GM12891 (cell line): ENCODE measurements around the gene ZCCHC17.
A peak's percentile ranks its signal among the peaks of the same experiment; 100 is the strongest.

ENCODE experiments used
- DNase-seq: peaks from one replicate; pipeline ENCODE4 v3.0.0; 2011; ENCODE audit warnings: low spot score; ENCODE audit not compliant: insufficient read length
- FAIRE-seq: peaks from 2 replicates; lab custom pipeline; 2011; peaks lifted over from hg19 to GRCh38; lab: Jason Lieb, UNC
- PAX5 ChIP-seq: IDR thresholded peaks from 2 replicates; pipeline ENCODE4 v1.6.1; 2011; ENCODE audit warnings: low read length, moderate library complexity, mild to moderate bottlenecking; ENCODE audit not compliant: insufficient read depth, severe bottlenecking
- POLR2A ChIP-seq: IDR thresholded peaks from 2 replicates; pipeline ENCODE4 v1.6.1; 2011; ENCODE audit warnings: low read depth, low read length, control low read depth
- POLR2AphosphoS5 ChIP-seq: IDR thresholded peaks from 2 replicates; pipeline ENCODE4 v1.6.1; 2011; ENCODE audit warnings: low read depth, low read length, control low read depth
- POU2F2 ChIP-seq: IDR thresholded peaks from 2 replicates; pipeline ENCODE4 v1.6.1; 2011; ENCODE audit warnings: low read depth, mild to moderate bottlenecking, control low read depth, low read length, moderate library complexity
- SPI1 ChIP-seq: IDR thresholded peaks from 2 replicates; pipeline ENCODE4 v1.6.1; 2011; ENCODE audit warnings: low read depth, low read length, control low read depth
- TAF1 ChIP-seq: IDR thresholded peaks from 2 replicates; pipeline ENCODE4 v1.6.1; 2011; ENCODE audit warnings: low read depth, low read length, control low read depth

ZCCHC17 gene

DNA sequence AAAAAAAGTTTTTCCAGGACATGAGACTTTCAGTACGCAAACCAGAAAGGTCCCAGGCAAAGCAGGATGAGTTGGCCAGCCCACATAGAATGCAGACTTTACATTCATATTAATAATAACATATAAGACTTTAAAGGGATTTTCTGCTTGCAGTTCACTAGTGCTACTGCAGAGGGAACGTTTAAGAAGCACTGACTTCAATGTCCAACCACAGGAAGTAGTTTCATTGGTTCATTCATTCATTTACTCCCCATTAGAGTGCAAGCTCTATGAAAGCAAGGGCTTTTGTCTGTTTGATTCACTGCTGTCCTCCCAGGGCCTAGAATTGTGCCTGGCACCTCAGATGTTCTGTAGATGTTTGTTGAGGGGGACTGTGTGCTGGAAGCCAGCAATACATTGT, 104.4 kb downstream of the ZCCHC17 start:
- TF ChIP-seq TAF1 (no peak), POU2F2 (no peak), POLR2A (no peak), PAX5 (no peak), POLR2AphosphoS5 (no peak), SPI1 (no peak)
- FAIRE-seq (no peak), DNase-seq (no peak)

DNA sequence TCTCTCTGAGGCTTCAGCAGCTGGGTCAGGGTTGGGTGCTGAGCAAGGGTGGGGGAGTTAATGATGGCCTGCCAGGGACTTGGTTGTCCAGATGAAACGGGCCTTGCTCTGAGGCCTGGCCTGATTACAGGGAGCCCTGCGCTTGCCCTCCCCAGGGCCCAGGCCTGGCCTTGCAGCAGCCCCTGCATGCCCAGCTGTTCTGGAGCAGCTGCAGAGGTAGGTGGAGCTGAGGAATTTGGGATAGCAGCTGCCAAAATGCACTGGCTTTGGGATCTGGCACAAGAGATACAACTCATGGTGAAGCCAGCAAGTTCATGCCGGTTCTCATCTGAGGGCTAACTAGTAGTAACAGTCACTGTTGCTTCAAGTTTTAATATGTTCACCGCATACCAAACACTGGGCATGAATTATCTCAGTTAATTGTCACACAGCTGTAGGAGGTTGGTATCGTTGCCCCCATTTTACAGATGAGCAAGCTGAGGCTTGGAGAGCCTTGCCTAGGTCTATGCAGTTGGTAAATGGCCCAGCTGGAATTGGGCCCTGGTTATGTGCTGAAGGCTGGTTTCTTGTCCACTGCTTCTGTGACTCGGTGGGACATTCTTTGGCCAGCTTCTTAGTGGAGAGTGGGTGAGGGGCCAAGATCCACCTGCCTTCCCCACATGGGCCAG, 108.9 kb downstream of the ZCCHC17 start:
- FAIRE-seq = no peak
- no peak for DNase-seq
- TF ChIP-seq POU2F2 (no peak), POLR2AphosphoS5 (no peak), PAX5 (no peak), SPI1 (no peak), TAF1 (no peak), POLR2A (no peak)

DNA sequence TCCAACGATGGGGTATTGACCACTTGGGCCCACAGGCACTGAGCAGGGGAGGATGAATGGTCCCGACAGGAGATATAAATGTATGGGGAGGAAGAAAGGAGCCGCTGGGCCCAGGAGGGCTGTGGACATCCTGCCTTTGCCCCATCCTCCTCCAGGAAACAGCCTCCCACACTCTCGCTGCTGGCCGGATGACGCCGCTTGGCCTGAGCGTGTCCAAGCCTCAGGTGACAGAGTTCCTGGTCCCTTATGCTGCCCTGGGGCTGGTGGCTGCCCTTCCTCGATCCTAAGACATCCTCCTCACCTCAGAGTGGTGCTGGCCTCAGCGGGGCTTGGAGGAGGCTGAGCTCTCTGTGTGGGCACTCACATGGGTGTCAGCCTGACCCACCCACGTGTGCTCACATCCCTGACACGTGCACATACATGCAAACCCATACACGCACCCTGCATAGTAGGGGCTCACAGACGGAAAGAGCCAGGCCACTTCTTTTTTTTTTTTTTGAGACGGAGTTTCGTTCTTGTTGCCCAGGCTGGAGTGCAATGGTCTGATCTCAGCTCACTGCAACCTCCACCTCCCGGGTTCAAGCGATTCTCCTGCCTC, 110.3 kb downstream of the ZCCHC17 start:
- no peak for FAIRE-seq
- no peak for TF ChIP-seq POU2F2
- TF ChIP-seq TAF1 = no peak
- no peak for TF ChIP-seq POLR2A
- no peak for TF ChIP-seq PAX5
- no peak for TF ChIP-seq SPI1

DNA sequence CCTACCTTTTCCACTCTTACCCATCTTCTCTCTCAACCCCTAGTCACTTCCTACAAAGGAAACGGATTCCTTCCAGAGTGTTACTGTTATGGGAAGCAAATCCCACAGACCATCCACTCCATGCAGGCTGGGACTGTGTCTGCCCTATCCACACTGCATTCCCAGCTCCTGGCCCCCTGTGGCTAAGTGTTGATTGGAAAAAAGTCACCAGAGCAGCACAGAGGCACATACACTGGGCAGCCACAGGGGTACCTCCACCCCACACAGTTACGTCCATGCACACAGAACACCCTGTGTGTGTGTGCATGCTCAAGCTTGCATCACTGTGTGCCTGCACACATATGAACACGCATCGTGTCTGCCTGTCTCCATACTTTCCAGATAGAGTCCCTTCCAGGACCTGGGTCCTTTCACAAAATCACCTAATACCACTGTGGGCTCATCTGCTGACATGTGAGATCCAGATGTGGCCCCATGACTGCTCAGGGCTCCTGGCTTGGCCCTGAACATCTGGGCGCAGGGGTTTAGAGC, 112.0 kb downstream of the ZCCHC17 start:
- FAIRE-seq = no peak
- no peak for DNase-seq
- no peak for TF ChIP-seq POLR2AphosphoS5
- no peak for TF ChIP-seq SPI1
- no peak for TF ChIP-seq PAX5
- TF ChIP-seq POLR2A = no peak
- no peak for TF ChIP-seq POU2F2
- no peak for TF ChIP-seq TAF1

More for the DNA sequence above, 110.3 kb downstream of the ZCCHC17 start:
- DNase-seq = no peak

DNA sequence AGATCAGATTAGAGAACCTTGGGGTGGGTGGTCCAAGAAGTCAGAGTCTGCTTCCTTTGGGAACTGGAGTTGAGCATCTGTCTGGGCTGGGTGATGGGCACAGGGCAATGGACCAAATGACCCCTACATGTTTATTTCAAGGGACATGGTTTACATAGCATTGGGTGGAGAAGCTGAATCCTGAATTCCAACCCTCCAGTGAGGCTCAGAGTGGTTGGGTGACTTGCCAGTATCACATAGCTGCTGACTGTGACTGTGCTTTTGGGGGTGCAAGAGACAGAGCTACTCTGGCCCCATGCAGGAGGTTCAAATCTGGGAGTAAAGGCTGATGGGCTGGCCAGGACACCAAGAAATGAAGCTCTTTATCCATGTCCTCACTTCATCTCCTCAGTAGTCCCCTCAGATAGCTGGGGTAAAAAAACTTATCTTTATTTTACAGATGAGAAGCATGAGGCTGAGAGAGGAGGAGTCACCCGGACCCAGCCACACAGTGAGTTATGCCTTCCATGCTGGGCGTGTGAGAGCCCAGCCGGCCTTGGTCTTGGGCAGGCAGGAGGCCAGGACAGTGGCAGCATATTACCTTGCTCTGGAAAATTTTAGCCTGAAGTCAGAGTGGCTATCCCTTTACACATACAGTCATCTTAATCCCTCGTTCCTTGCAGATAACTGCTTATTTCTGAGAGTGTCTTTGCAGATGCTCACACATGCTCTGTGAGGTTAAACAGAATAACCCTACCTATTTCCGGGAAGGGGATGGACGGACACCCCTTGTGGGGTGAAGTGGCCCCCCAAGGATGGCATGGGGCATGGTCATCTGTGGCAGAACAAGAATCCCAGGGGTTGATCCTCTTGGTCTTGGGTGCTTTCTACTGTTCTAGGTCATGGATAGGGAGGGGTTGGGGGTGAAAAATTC, 113.4 kb downstream of the ZCCHC17 start:
- FAIRE-seq (no peak), DNase-seq (no peak)
- TF ChIP-seq POLR2AphosphoS5 = no peak
- TF ChIP-seq POLR2A = no peak
- TF ChIP-seq TAF1 = no peak
- TF ChIP-seq POU2F2 = no peak
- no peak for TF ChIP-seq SPI1
- TF ChIP-seq PAX5 = no peak

DNA sequence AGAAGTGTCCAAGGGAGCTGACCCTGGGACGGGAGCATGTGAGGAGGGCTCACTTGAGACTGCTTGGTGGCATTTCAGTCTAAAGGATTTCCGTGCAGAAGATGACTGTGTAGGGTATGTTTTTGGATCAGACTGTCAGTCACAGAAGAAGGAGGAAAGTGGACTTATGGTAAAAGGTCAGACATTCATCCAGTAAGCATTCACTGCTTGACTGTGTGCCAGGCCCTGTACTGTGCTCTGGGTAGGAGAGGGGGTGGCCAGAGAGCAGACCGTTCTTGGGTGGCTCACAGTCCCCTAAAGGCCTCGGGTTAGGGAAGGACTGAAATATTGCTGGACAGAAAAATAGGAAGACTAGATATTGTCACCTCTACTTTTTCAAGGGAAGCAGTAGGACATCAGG, 114.0 kb downstream of the ZCCHC17 start:
- FAIRE-seq (no peak), DNase-seq (no peak)
- TF ChIP-seq TAF1 (no peak), POLR2A (no peak), SPI1 (no peak), POLR2AphosphoS5 (no peak), POU2F2 (no peak), PAX5 (no peak)

DNA sequence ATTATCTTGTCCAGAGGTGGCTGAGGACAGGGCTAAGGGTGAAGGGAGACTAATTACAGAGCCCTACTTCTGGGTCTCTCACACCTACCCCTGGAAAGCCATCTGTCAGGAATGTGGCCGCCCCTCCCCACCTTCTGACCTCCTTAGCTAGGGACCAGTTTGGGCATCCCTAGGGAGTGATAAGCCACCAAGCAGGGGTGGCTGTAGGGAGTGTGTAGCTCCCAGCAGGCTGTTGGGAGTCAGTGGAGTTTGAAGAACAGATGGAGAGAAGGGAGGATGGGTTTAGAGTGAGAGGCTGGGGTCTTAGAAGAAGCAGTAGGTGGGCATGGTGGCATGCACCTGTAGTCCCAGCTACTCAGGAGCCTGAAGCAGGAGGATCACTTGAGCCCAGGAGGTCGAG, 115.4 kb downstream of the ZCCHC17 start:
- no peak for FAIRE-seq
- DNase-seq = no peak
- TF ChIP-seq POU2F2 = no peak
- no peak for TF ChIP-seq POLR2AphosphoS5
- no peak for TF ChIP-seq POLR2A
- TF ChIP-seq TAF1 = no peak
- no peak for TF ChIP-seq PAX5
- TF ChIP-seq SPI1 = no peak

DNA sequence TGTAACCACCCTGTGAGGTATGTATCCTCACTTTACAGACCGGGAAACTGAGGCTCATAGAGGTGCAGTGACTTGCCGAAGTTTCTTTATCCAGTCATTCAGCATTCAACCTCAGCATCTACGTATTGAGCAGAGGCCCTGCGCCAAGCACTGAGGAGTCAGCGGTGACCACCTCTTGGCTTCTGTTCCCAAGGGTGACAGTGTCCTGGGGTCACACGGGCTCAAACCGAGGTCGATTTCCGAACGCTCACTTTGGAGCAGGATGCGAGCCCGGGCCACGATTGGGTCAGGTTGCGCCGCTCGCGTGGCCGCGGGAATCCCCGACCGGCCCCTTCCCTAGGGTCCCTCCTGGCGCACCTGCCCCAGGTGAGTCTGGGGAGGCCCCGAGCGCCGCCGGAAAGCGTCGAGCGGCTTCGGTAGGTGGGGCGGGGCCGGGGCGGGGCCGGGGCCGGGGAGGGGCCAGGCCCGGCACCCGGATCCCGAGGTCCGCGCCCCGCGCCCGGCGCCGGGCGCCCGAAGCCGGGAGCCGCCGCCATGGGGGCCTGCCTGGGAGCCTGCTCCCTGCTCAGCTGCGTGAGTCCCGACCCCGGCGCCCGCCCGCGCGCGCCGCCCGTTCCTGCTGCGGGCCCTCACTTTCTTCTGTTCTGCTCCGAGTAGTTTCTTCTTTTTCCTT, 116.0 kb downstream of the ZCCHC17 start, which contains the start of gene SERINC2:
SERINC2 (plus strand) TSS at position 482 of the 673 bp plus-strand sequence; CDS start at position 535, 53 bp downstream.
- TF ChIP-seq PAX5 = no peak
- TF ChIP-seq POLR2AphosphoS5 = no peak
- TF ChIP-seq TAF1 = no peak
- TF ChIP-seq POU2F2 = no peak
- no peak for TF ChIP-seq POLR2A
- no peak for TF ChIP-seq SPI1
- FAIRE-seq (no peak), DNase-seq (peak; percentile 76)
